Measurements from ENCODE around the gene PLB1.
A peak's percentile ranks its signal among the peaks of the same experiment; 100 is the strongest.

The PLB1 gene

DNA sequence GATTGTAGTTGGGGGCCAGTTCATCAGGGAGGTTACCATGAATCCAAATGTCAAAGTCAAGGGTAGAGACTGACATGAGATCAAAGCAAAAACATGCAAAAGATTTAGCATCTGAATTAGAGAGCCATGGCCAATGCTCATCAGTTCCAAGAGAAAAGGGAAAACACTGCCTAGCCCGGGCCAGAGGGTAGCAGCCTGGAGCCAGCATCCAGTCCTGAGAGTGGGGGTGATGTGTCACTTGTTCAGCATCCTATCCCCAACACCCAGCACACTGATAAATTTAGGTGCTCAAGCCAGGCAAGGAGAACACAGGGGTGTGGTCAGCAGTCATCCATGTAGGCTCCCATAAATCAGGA is 178.8 kb downstream of the PLB1 start:
- DNase-seq, result no peak

DNA sequence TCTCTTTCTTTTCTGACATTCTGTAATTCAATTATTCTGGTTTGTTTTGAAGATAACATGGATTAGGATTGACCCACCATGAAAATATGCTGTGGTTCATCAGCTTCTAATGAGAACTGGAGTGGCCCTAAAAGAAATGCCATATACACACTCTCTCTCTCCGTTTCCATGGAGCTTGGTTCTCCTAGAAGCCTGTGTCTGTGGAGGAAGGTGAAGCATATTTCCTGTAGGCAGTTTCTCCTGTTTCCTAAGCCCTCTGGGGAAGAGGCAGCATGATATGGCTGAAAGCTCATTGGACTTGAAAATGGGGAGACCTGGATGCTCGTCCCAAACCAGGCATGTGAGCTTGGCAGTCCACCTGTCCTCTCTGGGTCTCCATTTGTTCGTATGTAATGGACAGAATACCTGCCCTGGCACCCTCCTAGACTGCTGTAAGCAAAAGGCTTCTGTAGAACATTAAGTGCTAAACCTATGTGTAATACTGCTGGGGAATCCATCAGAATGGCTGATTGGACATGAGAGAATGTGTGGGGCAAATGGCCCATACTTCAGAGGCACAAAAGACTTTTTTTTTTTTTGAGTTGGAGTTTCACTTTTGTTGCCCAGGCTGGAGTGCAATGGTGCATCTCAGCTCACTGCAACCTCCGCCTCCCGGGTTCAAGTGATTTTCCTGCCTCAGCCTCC is 180.4 kb downstream of the PLB1 start:
- no peak for DNase-seq

DNA sequence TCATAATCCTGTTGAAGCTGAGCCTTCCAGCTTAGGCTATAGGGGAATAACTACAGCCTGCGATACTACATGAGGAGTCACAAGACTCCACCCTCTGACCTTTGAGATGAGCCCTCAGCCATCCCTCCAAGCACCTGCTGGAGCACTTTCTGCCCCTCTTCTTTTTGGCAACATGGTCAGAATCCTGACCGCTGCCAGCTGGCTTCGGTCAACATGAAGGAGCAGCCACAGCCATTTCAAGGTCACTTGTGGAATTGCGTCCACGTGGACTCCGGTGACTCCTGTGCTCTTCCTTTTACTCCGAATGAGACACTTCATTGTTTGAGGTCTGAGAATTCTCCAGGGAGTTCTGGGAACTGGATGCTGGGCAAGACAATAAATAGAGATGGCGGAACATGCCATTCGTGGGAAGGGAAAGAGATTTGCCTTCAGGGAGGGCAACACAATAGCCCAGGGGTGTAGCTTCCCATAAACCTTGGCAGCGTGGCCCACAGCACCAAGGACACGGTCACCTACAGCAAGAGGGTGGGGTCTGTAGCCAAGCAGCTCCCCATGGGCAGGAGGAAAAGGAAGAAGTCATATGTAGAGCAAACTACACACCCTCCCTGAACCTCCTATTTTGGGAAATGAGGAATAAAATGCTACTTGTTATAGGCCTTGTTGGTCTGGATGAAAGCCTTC is 182.5 kb downstream of the PLB1 start:
- no peak for DNase-seq

DNA sequence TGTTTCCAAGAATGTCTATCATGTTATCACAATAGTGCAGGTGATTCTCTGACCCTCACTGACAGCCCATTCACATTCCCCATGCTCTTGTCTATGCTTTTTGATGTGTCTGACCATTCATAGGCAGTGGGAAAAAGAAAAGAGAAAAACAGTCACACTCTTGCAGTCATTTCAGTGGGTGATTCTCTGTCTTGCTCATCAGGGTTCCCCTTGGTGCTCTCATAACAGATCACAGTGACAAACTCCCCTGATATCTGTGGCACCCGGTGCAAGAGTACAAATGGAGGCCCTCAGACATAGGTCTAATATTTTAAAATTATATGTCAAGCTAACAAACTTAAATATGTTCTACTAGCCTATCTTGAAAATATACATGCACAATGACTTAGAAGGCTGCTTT is 183.1 kb downstream of the PLB1 start:
- DNase-seq, result no peak

DNA sequence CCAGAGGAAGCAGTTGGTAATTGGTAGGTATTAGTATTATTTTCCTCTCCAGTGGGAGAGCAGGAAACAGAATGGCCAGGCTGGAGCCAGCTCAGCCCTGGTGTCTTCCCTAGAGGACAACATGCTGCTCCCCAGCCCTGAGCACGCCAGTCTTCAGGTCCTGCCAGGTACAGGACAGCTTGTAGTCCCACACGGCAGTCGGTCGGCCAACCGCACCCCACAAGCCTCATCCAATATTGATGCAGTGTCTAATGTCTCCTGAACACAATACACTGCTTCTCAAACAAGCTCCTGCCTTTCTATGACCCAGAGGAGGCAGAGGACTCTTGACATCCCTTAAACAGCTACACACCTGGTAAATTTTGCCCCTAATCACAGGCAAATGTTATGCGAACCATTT is 184.8 kb downstream of the PLB1 start:
- DNase-seq, result no peak

DNA sequence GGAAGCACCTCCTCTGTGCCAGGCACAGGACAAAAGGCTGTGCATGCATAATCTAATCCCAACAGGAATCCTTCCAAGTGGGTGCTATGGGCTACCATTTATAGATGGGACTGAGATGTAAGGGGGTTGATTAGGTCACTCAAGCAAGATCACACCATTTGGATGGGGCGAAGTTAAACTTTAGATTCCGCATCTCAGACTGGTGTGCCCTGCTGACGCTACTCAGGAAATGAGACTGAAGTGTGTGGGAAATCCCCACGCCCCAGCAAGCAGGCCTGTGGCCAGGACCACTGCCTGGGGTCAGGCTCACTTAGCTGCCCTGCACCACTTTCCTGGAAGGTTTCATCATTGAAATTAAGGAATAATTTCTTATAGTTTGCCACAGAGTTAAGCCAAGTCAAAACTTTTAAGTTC is 185.3 kb downstream of the PLB1 start:
- DNase-seq, result peak; percentile 79 to 80

DNA sequence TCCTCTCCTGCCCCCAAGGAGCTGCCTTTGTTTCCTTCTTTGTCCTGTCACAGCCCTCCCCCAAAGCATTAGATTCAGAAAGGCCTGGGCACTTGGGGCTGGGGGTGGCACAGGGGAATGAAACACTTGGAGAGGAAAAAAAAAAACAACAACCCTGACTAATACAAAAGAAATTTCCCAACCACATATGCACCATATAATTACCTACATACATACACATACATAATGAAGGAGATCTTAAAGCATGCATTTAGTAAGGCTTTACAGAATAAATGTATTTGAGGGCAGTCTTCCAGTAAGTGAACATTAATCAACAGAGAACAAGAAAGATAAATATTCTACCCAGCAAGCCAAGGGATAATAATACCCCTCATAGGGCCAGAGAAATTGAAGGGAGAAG is 185.7 kb downstream of the PLB1 start:
- DNase-seq, result no peak

DNA sequence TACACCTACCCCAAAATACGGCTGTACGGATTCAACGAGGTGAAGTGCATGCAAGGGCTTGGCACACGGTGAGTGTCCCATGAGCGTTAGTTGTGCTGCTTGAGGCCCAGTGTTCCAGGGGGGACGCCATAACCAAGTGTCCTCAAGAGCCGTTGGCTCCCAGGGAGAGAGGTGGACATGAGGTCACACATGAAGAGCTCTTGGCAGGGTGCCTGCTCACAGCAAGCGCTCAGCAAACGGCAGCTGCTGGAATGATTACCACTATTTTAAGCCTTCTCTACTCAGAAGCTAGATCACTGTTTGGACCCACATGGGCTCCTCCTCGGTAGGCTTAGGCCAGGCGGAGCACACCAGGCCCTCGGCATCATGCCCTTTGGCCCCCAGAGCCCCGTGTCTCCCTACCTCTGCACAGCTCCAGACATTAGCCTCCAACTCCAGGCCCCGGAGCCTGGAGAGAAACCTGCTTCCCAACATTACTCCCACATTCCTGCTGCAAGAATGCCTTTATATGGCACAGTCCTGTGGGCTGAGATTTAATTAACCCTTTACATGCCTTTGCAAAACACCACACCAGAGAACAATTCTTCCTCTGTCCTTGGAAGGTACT is 187.3 kb downstream of the PLB1 start:
- no peak for DNase-seq

DNA sequence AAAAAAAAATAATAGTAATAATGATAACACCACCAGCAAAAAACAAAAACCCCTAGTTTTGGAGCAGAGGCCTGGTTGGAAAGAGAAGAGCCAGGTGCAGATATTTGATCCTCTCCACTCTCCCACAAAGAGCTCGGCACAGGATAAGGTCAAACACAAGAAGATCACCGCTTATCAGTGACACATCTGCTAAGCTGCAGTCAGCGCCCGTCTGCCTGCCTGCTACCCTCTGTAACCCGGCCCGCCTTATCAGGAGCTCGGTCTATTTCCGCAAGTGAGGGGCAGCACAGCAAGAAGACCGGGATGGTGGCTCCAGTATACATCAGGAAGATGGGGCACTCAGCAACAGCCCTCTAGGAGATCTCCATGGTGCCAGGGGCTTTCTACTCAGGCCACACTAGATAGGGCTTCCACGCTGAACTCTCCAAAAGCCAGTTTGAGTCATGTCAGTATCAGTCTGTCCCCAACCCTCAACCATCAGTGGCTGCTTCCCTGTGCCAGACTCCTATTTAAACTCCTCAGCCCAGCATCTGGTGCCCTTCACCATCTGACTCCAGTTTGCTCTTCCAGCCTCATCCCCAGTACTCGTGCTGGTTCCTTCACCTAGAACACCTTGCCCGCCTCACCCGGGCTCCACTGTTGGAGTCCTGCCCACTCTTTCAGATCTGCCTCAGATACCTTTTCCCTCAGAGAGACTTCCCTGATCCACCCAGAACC is 188.4 kb downstream of the PLB1 start:
- DNase-seq, result no peak

DNA sequence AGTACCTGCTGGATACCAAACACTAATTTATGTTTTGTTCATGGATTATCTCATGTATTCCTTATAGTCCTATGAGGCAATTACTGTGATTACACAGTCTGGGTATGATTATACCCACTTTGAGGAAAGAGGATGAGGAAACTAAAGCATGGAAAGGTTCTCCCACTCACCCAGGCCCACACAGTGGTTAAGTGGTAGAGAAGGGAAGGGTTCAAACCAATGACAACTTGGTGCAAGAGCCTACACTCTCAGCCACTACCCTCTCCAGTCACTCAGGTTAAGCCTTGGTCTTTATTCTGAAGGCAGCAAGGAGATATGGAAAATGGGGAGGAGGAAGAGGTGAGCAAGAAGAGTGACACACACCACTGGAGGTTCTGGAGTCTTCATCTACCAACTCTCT is 191.3 kb downstream of the PLB1 start:
- DNase-seq, result no peak

DNA sequence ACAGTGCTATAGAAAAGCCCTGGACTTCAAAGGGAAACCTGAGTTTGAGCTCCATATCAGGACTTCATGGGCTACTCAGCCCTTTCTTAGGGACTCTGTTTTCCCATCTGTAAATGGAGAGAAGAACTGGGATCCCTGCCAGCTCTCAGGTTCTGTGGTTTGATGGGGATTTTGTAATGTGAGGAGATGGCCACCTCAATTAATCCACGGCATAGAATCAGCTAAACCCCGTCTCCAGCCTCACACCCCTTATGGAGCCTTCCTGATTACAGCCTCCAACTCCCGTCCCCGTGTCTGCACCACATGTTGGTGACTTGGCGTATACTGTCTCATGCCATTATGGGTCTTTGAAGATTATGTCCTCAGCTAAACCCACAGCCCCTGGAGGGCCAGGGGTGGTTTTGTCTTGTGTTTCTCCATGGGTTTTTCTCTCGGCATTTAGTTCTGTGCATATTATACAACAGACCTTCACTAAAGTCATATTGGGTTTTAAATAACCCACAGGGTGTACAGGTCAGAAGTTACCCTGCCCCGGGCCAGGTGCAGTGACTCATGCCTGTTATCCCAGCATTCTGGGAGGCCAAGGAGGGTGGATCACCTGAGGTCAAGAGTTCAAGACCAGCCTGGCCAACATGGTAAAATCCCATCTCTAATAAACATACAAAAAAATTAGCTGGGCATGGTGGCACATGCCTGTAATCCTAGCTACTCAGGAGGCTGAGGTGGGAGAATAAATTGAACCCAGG is 192.0 kb downstream of the PLB1 start:
- DNase-seq, result no peak

DNA sequence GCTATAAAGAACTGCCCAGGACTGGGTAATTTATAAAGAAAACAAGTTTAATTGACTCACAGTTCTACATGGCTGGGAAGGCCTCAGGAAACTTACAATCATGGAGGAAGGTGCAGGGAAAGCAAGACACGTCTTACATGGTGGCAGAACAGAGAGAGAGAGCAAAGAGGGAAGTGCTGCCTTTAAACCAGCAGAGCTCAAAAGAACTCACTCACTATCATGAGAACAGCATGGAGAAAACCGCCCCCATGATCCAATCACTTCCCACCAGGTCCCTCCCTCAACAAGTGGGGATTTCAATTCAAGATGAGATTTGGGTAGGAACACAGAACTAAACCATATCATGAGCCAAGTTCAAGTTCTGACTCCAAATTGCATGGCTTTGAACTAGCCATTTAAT is 193.0 kb downstream of the PLB1 start:
- no peak for DNase-seq

DNA sequence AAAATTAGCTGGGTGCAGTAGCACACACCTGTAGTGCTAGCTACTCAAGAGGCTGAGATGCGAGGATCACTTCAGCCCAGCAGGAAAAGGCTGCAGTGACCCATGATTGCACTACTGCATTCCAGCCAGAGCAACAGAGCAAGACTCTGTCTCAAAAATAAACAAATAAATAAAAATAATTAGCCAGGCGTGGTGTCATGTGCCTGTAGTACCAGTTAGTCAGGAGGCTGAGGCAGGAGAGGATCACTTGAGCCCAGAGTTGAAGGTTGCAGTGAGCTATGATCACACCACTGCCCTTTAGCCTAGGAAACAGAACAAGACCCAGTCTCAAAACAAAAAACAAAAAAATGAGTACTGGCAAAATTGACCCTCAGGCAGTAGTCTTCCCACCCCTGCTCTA is 193.9 kb downstream of the PLB1 start:
- no peak for DNase-seq

DNA sequence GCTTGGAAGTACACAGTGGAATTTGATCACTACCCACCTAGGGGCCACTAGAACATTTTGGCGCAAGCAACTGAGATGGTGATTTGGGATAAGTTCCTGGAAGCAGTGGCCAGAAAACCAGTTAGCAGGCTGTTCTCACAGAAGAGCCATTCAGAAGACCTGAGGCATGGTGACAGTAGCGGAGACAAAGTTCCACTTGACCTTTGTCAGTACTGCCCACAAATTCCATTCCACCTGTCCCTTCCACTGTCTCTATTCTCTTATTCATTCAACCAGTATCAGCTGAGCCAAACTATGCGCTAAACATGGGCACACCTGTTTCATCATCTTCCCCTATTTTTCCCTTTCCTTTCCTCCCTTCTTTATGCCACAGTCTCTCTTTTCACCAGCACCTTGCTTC is 196.6 kb downstream of the PLB1 start:
- DNase-seq, result no peak

DNA sequence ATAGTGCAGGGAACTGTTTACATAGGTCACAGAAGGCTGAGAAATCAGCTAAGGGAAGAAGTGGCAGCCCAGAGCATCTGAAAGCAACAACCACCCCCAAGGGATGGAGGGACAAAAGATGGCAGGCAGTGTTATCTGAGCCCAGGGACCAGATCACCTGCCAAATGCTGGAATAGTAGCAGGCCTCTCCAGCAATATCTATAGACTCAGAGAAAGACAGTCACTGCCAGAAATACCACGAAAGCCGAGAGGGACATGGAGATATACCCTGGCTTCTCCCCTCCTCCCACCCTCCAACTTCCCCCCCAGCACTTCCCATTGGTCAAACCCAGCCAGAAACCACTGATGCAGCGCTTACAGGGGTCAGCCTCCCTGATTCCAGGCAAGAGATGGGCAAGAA is 197.4 kb downstream of the PLB1 start:
- DNase-seq, result no peak

All from CD4-positive, alpha-beta T cell treated with Interleukin-1 beta for 1 hour (primary cell).